GM20431 (cell line): ENCODE measurements around the gene PRLH.

ENCODE experiments used
- in situ Hi-C: fragments of 300-500 bp; cut with MseI, MboI; formaldehyde crosslinking; loops from one replicate; pipeline ENCODE4 v1.15.0; 2020; ENCODE audit warnings: low sequenced_read_pairs; ENCODE audit not compliant: unreplicated experiment

Gene PRLH

DNA sequence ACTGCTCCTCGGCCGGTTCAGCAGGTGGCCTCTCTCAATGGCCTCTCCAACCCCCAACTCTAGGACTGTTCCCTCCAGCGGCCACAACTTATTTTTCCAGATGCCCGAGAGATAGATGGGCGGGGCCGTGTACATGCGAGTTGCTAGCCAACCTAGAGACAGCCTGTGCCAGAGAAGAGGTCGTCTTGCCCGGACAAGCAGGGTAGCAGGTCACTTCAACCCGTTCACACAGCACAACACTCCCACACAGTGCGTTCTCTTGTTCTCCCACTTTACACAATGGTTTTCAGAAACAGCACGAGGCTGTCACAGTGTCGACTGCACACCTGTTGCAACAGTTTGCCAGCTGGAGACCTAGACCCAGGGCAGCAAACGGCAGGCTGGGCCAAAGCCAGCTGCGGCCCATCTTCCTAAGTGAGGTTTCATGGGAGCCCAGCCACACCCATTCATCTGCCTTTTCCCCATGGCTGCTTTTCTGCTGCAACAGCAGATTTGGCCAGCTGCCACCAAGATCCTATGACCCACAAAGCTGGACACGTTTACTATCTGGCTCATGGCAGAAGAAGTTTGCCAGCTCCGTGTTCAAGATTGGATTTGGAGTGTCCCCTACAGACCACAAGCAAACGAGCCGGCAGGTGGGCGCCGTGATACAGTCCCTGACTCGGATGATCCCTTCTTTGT is 7.3 kb upstream of the PRLH start:
- in situ Hi-C loops, result no loop called here

DNA sequence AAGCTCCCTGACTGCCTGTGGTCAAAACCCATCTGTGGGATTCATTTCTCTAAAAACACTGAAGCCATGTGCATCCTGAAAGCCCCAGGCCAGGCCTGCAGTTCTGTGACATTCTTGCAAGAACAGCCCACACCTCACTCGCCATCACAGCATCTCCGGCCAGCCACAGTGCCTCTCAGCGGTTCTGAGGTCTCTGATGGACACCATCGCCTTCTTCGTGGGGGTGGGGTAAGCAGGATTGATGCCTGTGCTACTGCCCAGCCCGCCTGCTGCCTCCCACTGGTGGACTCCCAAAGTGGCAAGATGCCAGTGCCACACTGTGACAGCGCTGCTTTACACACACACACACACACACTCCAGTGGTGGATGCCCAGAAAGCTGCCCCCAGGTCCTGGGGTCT is 5.2 kb upstream of the PRLH start:
- in situ Hi-C loops, result loop anchor here (5.0 kb wide), 1 partner anchor 49 kb away; no protein-coding TSS in a partner anchor

- in situ Hi-C loops, result loop anchor here (5.0 kb wide), 1 partner anchor 52 kb away; no protein-coding TSS in a partner anchor
Measured at GRCh38 chr2:237563816-237564215, 2.6 kb upstream of the PRLH start.

- in situ Hi-C loops, result loop anchor here (5.0 kb wide), 1 partner anchor 52 kb away; no protein-coding TSS in a partner anchor
Measured at GRCh38 chr2:237564526-237565131, 1.7 kb upstream of the PRLH start.

DNA sequence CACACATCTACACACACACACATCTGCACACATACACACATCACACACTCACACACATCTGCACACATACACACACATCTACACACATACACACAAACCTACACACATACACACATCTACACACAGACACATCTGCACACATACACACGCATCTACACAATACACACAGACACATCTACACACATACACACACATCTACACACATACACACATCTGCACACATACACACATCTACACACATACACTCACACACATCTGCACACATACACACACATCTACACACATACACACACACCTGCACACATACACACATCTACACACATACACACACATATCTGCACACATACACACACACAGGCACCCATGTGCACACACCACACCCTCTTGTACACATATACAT is 400 bp upstream of the PRLH start:
- in situ Hi-C loops, result no loop called here

DNA sequence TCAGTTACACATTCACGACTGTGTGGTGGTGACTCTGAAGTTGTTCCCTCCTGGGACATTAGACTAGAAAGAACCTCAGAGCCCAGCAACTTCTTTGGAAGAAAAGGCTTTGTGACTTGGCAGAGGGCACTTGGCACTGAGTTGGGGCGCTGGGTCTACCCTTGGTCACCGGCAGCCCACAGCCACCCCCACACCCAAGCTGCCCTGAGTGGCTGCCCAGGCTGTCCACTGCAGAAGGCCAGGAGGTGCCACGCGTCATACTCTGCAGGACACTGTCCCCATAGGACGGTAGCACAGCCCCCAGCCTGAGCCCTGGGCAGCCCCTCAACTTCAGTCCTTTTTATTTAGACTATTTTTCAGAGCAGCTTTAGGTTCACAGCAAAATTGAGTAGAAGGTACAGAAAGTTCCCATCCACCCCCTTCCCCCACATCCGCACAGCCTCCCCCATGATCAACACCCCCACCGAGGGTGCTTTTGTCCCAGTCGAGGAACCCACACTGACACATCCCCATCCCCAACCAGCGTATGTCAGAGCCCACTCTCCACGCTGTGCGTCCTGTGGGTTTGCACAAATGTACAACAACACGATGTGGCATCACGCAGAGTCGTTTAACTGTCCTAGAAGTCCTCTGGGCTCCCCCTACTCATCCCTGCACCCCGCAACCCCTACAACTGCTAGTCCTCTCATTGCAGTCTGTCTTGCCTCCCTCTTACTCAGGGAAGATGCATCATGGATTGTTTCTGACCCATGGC is 1.1 kb downstream of the PRLH start:
- in situ Hi-C loops, result no loop called here

- in situ Hi-C loops, result no loop called here
Measured at GRCh38 chr2:237568121-237568660, 1.8 kb downstream of the PRLH start.

GRCh38 chr2:237569041-237569440 is 2.7 kb downstream of the PRLH start:
- in situ Hi-C loops, result no loop called here

- in situ Hi-C loops, result no loop called here
Measured at GRCh38 chr2:237569896-237570295, 3.5 kb downstream of the PRLH start.

GRCh38 chr2:237570776-237571335 is 4.5 kb downstream of the PRLH start:
- in situ Hi-C loops, result no loop called here

GRCh38 chr2:237571551-237571950 is 5.2 kb downstream of the PRLH start:
- in situ Hi-C loops, result no loop called here

GRCh38 chr2:237572021-237572741 is 5.8 kb downstream of the PRLH start:
- in situ Hi-C loops, result no loop called here

GRCh38 chr2:237572742-237573101 is 6.3 kb downstream of the PRLH start:
- in situ Hi-C loops, result no loop called here

DNA sequence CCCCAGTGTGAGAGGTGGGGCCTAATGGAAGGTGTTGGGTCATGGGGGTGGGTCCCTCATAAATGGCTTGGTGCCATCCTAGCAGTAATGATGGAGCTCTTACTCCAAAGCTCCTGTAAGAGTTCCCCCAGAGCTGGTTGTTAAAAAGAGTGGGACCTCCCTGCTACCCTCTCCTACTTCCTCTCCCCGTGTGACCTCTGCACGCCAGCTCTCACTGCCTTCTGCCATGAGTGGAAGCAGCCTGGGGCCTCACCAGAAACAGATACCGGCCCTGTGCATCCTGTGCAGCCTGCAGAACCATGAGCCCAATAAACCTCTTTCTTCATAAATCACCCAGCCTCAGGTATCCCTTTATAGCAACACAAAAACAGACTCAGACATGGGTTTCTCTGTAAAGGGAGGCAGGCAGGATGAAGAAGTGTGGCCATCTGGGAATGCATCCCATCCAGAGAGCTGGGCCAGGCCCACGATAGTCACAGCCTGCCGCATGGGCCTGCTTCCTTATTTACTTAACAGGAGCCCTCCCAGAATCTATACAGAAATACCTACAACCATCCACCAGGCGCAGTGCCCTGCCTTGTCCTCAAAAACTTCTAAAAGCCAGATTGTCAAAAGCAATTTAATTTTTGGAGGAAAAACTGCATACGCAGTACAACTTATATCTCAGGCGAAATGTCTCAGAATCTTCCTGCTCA is 7.5 kb downstream of the PRLH start:
- in situ Hi-C loops, result no loop called here

DNA sequence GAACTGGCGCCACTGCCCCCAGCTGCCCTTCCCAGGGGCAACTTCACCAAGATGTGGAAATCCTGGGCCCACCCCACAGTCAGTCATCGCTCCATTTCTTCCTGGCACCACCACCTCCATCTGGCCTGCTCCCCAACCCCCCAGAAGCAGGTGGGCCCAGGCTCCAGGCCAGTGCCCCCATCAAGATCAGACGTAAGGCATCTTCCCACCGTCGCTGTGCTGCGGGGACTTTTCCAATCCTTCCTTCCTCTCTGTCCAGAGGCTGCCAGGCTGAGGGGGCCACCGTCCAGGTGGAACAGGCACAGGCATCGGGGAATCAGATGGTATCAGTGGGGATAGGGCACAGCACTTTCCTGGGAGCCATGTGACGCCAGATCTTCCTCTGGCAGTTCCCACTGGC is 8.1 kb downstream of the PRLH start:
- in situ Hi-C loops, result no loop called here

- in situ Hi-C loops, result no loop called here
Measured at GRCh38 chr2:237574894-237575868, 8.8 kb downstream of the PRLH start.

DNA sequence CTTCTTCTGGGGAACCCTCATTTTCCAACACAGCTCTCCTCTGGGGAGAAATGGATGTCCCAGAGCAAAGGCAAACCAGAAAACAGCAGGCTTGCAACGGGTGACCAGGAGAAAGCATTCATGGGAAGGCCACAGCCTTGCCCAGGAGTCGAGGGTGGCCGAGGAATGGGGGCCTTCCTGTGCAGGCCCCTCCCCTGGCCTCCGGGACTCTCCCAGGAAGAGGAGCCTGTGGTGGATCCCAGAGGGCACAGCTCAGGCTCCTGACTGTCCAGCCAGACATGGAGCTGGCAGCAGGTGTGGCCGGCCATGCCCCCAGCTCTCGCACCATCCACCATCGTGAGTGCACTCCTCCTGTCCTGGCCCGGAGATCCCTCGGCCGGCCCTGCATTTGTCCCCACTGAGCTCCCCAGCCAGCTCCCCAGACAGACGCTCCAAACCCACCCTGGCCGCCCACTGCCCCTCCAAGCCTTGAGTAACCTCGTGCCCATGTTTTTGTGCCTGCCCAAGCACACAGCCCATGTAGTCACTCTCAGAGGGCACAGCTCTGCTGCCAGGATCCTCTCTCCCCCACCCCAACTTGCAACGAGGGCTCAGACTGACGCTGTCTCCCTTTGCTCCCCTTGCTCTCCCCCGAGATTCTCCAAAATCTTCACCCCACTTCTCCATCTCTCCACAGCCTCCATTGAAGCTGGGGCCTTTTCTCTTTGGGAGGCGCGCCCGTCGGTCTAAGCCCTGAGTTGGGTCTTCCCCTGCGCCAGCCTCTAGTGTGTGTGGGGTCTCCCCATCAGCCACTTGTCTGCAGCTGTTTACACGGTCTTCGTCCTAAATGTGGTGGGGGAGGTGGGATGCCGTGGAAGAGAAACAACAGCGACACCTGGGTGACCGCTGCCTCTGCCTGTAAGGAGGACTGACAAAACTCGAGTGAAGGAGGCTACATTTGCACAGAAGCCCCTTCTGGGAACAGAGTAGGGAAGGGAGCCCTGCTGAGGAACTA is 9.8 kb downstream of the PRLH start:
- in situ Hi-C loops, result no loop called here
